GM18508 (cell line): ENCODE measurements around the gene SLC9C1.
A peak's percentile ranks its signal among the peaks of the same experiment; 100 is the strongest.

Source experiments
- ATAC-seq: cut with Tn5 transposase; IDR thresholded peaks from one replicate; pipeline ENCODE4 v1.9.1; 2021; ENCODE audit warnings: moderate number of reproducible peaks; ENCODE audit not compliant: insufficient read depth, unreplicated experiment

Gene SLC9C1

GRCh38 chr3:112293368-112294321 lies at the start of gene SLC9C1:
Gene SLC9C1 (minus strand): TSS chr3:112294216. CDS start chr3:112286791, 7,425 bp downstream.
- ATAC-seq: no peak

GRCh38 chr3:112341386-112341785 lies 47.4 kb upstream of the SLC9C1 start:
- no peak for ATAC-seq

DNA sequence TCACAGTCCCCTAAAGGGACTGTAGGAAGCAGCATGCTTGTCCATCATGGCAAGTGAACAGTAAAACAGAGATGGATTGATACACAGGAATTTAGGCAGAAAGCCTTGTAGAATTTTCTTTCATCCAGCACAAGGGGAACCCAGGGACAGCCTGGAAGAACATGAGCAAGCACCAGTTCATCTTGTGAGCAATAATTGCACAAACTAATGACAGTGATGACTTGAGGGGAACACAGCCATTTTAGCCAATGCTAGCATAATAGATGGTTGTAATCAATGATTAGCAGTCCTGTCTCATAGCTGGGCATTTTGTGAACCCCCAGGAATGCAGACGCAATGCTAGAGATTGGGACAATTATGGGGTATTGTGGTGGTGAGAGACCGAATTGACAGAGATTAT lies 45.6 kb upstream of the SLC9C1 start:
- no peak for ATAC-seq

GRCh38 chr3:112339134-112339533 lies 45.1 kb upstream of the SLC9C1 start:
- no peak for ATAC-seq

DNA sequence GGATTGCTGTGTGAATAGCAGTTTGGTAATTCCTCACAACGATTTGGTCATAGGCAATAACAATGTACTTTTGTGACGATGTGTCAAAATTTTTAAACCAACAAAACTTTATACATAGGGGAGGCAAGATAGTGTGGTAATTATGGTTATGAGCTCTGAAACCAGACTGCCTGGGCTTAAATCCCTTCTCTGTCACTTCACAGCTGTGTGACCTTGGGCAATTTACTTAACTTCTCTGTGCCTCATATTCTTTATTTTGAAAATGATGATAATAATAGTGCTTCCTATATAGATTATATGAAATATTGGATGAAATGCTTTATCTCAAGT lies 44.7 kb upstream of the SLC9C1 start:
- ATAC-seq: no peak

DNA sequence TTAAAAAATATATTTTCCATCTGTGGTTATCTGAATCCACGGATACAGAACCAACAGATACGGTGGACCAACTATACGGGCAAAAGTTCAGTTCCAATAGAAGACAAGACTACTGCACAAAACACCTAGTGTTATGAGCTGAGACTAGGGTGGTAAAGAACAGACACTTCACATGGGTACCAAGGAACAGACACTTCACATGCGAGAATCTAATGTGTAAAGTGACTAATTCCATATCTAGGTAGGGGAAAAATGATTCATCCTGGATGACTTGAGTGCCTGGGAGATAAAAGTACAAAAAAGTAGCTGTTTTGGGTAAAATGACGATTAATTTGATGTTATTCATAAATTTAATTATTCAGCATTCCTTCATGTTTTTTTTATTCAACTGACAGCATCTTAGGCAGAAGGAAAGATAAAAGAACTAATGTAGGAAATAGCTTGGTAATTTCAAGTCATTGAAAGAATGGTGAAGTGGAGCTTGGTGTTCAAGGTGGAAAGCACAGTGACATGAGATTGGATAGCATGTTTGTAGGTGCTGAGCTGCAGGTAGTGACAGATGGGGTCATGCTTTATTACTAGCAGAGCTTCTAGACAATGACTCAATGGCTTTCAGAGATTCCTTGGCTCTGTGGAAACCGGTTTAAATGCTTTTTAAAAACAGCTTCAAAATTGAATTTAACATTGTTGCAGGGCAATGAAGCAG lies 44.2 kb upstream of the SLC9C1 start:
- no peak for ATAC-seq

DNA sequence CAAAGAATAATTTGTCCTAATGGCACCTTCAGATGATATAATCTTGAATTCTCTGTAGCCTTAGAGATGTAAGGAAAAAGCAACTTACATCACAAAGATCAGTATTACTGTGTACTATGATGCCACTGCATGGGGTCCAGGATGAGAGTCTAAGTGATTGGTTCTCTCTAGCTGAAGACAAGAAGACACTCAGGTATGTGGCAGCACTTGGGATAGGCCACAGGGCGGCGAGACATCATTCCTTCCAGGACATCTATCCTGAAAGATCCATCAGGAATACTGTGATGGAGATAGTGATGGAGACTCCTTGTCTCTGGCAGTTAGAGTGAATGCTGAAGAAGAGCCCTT lies 41.4 kb upstream of the SLC9C1 start:
- ATAC-seq: no peak

GRCh38 chr3:112334691-112335433 lies 40.8 kb upstream of the SLC9C1 start:
- no peak for ATAC-seq

- no peak for ATAC-seq
Observed at GRCh38 chr3:112333381-112334317, 39.6 kb upstream of the SLC9C1 start.

DNA sequence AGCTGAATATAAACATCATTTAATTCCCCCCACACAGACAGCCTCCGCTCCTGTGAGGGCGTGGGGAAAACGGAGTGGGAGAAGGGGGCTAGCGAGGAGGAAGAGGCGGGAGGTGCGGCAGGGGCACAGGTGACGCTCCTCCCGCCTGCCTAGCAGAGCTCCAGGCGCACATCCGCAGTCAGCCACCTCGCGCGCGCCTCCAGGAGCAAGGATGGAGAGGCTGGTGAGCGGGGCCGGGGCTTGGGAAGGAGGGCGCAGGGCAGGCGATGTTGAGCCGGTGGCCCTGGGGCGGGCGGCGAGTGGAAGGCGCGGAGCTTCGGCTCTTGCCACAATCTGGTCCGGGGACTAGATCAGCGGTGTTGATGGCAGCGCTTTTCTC lies 39.0 kb upstream of the SLC9C1 start, which contains the start of gene CD200:
CD200 (plus strand) TSS at position 155 of the 379 bp plus-strand sequence; CDS start at position 212, 57 bp downstream.
- no peak for ATAC-seq

DNA sequence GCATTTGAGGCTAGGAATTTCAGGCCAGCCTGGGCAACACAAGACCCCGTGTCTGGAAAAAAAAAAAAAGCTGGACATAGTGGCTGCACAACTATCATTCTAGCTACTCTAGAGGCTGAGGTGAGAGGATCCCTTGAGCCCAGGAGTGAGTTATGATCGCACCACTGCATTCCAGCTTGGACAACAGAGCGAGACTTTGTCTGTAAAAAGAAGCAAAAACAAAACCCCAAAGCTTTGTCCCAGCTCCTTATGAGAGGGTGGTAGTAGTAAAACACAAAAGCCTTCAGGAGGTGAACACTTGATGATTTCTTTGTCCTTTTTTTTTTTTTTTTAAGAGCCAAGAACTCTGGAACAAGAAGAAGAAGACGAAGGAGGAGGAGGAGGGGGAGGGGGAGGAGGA lies 37.8 kb upstream of the SLC9C1 start:
- ATAC-seq: no peak

DNA sequence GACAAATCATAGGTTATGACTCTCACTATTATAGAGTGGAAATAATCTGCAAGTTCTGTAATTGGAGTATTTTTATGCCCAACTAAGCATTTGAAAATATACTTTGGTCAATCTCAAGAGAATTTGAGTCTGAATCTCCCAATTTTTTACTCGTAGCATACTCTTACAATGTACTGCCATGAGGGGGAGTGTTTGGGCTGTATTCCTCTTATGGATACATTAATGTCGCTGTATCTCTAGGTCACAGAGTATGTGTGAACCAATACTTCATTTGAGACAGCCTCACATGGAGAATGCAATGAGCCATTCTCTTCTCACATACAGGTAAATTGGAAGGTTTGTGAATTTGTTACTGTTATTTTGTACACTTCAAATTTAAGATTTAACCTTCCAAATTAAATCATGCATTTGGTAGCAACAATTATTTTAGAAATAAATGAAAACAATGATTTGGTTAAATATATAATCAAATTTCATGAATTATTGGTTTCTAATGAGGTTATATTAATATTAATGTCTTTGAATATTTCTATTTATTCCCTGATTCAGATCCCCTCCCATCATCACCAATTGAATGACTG lies 33.4 kb upstream of the SLC9C1 start:
- ATAC-seq: peak; percentile 95

GRCh38 chr3:112321867-112322652 lies 28.0 kb upstream of the SLC9C1 start:
- no peak for ATAC-seq

GRCh38 chr3:112320691-112321090 lies 26.7 kb upstream of the SLC9C1 start:
- ATAC-seq: no peak

- no peak for ATAC-seq
Observed at GRCh38 chr3:112319516-112320276, 25.7 kb upstream of the SLC9C1 start.

DNA sequence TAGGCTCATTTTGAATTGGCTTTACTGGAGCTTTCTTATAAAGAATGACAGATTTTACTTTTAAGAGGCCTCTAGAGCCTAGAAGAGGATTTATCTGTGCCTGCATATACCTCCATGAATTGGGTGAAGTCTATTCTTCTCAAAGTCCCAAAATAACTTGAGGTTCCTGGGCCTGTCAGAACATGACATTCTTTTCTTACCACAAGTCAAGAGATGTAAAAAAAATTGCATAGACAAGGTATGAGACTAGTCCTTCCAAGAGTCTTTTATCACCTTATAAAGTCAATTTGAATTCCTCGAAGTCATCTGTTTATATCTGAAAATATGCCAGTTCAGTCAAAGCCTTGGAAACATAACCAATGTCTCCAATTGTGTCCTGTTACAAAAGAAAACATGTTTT lies 21.8 kb upstream of the SLC9C1 start:
- no peak for ATAC-seq

- ATAC-seq: no peak
Observed at GRCh38 chr3:112314649-112315048, 20.6 kb upstream of the SLC9C1 start.
